K562 treated with DMSO at 1 percent for 24 hours (cell line): ENCODE measurements around the gene CFAP97. TPM values are rescaled to one million over a fixed set of nuclear protein-coding genes. Genes with fewer than 3 reads are reported as not detected.

Experiments
- total RNA-seq: library from RNA; unstranded; fragments of 300-600 nt; gene quantifications from 2 replicates; pipeline ENCODE4 v1.2.3, GENCODE V29; 2022; ENCODE audit warnings: low read depth; ENCODE audit not compliant: insufficient read depth

Gene CFAP97
- total RNA-seq = 9.8 and 11.6 TPM in 2 replicates

GRCh38 chr4:185203486-185204237 is at the start of gene CFAP97:
Gene CFAP97 (minus strand): TSS chr4:185204000. CDS start chr4:185191196, 12,804 bp downstream.

GRCh38 chr4:185209031-185209851 is 5.4 kb upstream of the CFAP97 start, which contains the start of gene SNX25:
Gene SNX25 (plus strand): TSS chr4:185209598. CDS start chr4:185209827, 229 bp downstream.

GRCh38 chr4:185142912-185143600 is 60.7 kb downstream of the CFAP97 start, which contains the start of gene SLC25A4:
Gene SLC25A4 (plus strand): TSS chr4:185143266. CDS start chr4:185143373, 107 bp downstream.

Other genes with a start within 250 kb of the CFAP97 start
- not detected in 2 replicates for gene HELT, start 185.5 kb downstream of the CFAP97 start, total RNA-seq
- 38.2 and 38.3 TPM in 2 replicates for gene SLC25A4, start 60.7 kb downstream of the CFAP97 start, total RNA-seq
- 7.7 and 8.7 TPM in 2 replicates for gene SNX25, start 5.6 kb upstream of the CFAP97 start, total RNA-seq
- 0.23 TPM in 1 of 2 replicates, not detected in the other for gene LRP2BP, start 191.9 kb upstream of the CFAP97 start, total RNA-seq
- gene ANKRD37, start 192.8 kb upstream of the CFAP97 start, total RNA-seq = 10.5 TPM in 2 replicates
- gene UFSP2, start 222.0 kb upstream of the CFAP97 start, total RNA-seq = 6.9 and 10.2 TPM in 2 replicates